Muscle layer of colon (tissue), 2 donors: ENCODE data around the gene TMC6.

Source experiments
- H3K27ac ChIP-seq: one replicate; pipeline ENCODE4 v1.7.0; 2013; ENCODE audit warnings: low read depth, mild to moderate bottlenecking, low read length, moderate library complexity
- H3K27me3 ChIP-seq, 2 donors: one replicate each; pipeline ENCODE4 v1.7.0; 2013; ENCODE audit warnings: low read length in 2 of 2, mild to moderate bottlenecking in 2 of 2; ENCODE audit not compliant: insufficient read depth in 2 of 2, control insufficient read depth in 1 of 2
- H3K36me3 ChIP-seq: one replicate; pipeline ENCODE4 v1.7.0; 2013; ENCODE audit warnings: mild to moderate bottlenecking, low read length; ENCODE audit not compliant: insufficient read depth
- H3K4me1 ChIP-seq: one replicate; pipeline ENCODE4 v1.7.0; 2013; ENCODE audit warnings: mild to moderate bottlenecking, low read length; ENCODE audit not compliant: insufficient read depth
- H3K4me3 ChIP-seq, 2 donors: one replicate each; pipeline ENCODE4 v1.7.0; 2013; ENCODE audit warnings: low read length in 2 of 2, low read depth in 1 of 2, mild to moderate bottlenecking in 1 of 2, moderate library complexity in 1 of 2
- H3K9ac ChIP-seq: one replicate; pipeline ENCODE4 v1.7.0; 2013; ENCODE audit warnings: low read length
- H3K9me3 ChIP-seq: one replicate; pipeline ENCODE4 v1.7.0; 2013; ENCODE audit warnings: mild to moderate bottlenecking, low read length
- donor health status: abdominal sarcoma.
- donor health status: Adenocarcinoma of cecum.

The TMC6 gene

DNA sequence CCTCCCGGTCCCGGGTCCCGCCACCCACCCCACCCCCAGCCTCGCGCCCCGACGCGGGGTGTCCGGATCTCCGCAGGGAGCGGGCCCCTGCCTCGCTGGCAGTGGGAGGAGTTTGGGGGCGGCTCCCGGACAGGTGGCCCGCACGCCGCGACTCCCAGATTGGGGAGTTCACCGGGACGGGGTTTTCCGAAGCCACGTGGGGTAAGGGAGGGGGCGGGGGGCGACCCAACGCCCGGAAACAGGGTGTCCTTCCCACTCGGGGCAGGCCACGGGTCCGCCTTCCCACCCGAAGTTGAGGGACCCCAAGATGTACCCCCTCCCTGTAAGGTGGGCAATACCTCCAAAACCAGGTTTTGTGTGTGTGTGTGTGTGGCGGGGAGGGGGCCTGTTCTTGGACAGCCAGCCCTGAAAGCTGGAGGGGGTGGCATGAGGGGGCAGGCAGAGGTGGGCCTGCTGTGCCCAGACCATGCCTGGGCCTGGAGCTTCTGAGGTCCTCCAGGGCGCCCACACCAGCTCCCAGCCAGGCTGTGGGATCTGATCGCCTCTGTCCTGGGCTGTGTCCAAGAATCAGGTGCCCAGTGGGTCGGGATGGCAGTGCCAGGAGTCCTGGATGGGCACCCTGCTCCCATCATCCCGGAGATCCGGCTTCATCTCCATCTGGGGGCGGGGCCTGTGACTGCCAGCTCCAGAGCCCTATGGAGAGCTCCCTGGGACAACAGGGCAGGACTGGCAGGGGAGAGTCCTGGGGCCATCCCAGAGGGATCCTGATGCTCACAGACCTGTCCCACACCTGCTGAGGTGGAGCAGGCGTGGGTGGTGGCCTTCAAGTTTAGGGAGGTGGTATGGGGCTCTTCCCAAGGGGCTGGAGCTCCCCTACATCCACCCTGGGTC lies 40.6 kb upstream of the TMC6 start:
- Histone ChIP-seq H3K27me3 (no peaks in the 10 kb centered on the region), H3K4me3 (peak overlapping the region; percentile 60 to 74), H3K9me3 (no peaks in the 10 kb centered on the region), H3K36me3 (no peaks in the 10 kb centered on the region), H3K9ac (peak overlapping the region; percentile 53), H3K4me1 (peaks cover 29% of the 10 kb centered on the region), H3K27ac (peak overlapping the region; percentile 44)

DNA sequence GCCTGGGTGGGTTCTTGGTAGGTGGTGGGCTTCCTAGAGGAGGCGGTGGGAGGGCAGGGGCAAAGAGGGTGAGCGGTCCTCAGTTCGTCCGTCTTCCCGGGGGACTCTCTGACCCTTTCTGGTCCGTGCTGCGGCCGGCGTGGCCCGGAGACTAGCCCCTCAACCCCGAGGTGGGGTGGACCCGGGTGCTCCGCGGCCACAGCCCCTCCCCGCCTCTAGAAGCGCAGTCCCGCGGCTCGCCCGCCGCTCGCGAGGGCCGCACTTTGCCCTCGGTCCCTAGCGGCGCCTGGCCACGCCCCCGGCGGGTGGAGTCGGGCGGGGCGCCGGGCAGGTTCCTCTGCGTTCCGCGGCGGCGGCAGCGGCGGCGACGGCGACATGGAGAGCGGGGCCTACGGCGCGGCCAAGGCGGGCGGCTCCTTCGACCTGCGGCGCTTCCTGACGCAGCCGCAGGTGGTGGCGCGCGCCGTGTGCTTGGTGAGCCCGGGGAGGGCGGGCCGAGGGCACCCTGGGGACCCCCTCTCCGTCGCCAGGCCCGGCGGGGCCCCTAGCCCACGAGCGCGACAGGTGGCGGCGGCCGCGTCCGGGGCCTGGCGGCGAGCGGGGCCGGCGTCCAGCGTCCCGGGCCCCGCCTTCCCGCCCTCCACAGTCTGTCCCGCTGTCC lies 39.8 kb upstream of the TMC6 start, which contains the start of gene SYNGR2:
Gene SYNGR2, plus strand, starts transcription at position 340 of the 661 bp plus-strand sequence. Its CDS starts 36 bp downstream, at position 376.
- H3K27me3 ChIP-seq: no peaks in the 10 kb centered on the region
- no peaks in the 10 kb centered on the region for H3K36me3 ChIP-seq
- peak within 1 kb of the TSS; percentile 44 for H3K27ac ChIP-seq
- peaks cover 26% of the 10 kb centered on the region for H3K4me1 ChIP-seq
- no peaks in the 10 kb centered on the region for H3K9me3 ChIP-seq
- peak within 1 kb of the TSS; percentile 53 for H3K9ac ChIP-seq
- H3K4me3 ChIP-seq: peak within 1 kb of the TSS; percentile 60 to 74

DNA sequence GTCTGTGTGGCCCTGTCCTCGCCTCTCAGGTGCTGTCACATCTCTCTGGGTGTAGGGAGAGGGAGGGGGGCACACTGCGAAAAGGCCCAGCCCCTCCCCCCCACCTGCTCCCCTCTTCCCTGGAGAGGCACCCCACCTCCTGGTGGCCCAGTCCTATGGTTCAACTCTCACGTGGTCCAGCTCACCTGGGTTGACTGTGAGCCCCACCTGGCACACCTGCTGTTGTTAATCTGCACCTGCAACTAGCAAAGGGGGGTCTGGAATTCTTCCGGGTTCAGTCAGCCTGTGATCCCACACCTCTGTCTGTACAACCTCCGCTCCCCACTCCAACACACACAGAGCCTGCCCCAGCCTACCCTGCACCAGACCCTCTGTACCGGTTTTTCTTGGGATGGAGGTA lies 37.9 kb upstream of the TMC6 start:
- H3K36me3 ChIP-seq: no peaks in the 10 kb centered on the region
- H3K27me3 ChIP-seq: no peaks in the 10 kb centered on the region
- H3K9me3 ChIP-seq: no peaks in the 10 kb centered on the region
- peaks cover 10% of the 10 kb centered on the region for H3K4me1 ChIP-seq
- H3K4me3 ChIP-seq: no peak overlapping the region
- H3K9ac ChIP-seq: no peak overlapping the region
- no peak overlapping the region for H3K27ac ChIP-seq

DNA sequence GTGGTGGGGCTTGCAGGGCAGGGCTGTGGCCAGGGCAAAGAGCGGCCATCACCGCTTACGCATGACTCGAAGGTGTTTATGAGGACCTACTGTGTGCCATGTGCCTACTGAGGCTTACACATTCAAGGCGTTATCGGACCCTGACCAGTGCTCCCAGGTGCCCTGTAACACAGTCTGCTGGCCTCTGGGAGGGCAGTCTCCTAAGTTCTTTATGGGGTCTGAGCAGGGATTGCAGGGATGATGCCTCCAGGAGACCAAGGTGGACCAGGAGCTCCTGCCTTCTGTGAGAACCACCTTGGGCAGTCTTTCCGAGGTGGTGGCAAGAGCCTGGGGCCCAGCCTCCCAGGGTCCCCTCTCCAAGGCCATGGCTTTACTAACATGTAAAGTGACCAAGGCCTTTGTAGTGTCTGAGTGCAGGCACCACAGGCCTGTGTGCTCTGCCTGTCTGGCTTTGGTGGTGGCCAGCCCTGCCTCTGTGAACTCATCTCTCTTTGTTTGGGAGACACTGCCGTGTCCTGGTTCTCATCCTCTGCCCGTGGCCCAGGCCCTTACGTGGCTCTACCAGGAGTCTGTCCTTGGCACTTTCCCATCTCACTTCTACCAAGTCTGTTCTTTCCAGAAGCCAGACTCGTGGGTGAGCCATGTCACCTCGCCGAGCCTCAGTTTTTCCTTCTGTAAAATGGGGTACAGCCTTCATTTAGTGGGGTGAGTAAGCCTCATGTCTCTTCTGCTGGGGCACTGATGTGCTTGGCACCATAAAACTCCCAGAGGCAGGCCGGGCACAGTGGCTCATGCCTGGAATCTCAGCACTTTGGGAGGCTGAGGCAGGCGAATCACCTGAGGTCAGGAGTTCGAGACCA lies 36.4 kb upstream of the TMC6 start:
- peaks cover 9% of the 10 kb centered on the region for H3K4me1 ChIP-seq
- no peak overlapping the region for H3K4me3 ChIP-seq
- no peaks in the 10 kb centered on the region for H3K27me3 ChIP-seq
- no peak overlapping the region for H3K27ac ChIP-seq
- H3K9ac ChIP-seq: no peak overlapping the region
- no peaks in the 10 kb centered on the region for H3K9me3 ChIP-seq
- H3K36me3 ChIP-seq: no peaks in the 10 kb centered on the region

DNA sequence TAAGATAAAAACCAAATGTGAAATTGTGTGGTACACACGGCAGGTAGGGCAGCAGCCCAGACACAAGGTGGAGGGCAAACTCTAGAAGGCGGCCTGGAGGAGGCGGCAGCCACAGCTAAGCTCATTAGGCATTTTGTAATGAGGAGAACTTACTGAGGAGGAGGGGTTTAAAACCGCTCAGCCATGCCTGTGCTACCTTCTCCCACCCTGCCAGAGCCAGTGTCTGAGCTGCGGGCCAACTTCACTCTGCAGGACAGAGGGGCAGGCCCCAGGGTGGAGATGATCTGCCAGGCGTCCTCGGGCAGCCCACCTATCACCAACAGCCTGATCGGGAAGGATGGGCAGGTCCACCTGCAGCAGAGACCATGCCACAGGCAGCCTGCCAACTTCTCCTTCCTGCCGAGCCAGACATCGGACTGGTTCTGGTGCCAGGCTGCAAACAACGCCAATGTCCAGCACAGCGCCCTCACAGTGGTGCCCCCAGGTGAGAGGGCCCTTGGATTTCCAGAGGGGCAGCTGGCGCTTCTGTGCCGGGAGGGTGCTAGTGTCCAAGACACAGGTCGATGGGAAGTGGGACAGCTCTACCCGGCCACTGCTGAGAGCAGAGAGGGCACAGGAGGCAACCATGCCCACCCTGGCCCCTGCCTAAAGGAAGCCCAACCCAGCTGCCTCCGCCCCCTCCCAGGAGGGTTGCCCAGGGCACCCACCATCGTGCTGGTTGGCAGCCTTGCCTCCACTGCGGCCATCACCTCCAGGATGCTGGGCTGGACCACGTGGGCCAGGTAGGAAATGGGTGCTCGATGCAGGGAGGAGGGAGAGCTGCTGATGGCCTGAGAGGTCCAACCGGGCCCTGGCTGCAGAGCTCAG lies 35.6 kb upstream of the TMC6 start:
- no peaks in the 10 kb centered on the region for H3K27me3 ChIP-seq
- no peaks in the 10 kb centered on the region for H3K36me3 ChIP-seq
- H3K27ac ChIP-seq: no peak overlapping the region
- peaks cover 3% of the 10 kb centered on the region for H3K4me1 ChIP-seq
- no peaks in the 10 kb centered on the region for H3K9me3 ChIP-seq
- no peak overlapping the region for H3K4me3 ChIP-seq
- no peak overlapping the region for H3K9ac ChIP-seq

DNA sequence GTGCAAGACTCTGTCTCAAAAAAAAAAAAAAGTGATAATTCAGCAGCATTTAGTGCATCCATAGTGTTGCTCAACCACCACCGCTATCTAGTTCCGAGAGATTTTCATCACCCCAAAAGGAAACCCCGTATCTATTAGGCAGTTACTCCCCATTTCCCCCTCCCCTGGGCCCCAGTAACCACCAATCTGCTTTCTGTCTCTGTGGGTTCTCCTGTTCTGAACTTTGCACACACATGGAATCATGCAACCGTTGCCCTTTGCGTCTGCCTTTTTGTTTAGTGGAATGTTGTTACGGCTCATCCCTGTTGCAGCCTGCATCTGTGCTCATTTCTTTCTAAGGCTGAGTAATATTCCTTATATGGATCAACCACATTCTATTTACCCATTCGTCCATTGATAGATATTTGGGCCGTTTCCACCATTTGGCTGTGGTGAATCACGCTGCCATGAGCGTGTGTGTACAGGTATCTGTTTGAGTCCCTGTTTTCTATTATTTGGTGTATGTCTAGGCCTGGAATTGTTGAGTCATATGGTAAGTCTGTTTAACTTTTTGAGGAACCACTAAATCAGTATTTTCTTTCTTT lies 31.1 kb upstream of the TMC6 start:
- Histone ChIP-seq H3K36me3 (no peaks in the 10 kb centered on the region), H3K27me3 (no peaks in the 10 kb centered on the region), H3K4me3 (no peak overlapping the region), H3K9ac (no peak overlapping the region), H3K9me3 (no peaks in the 10 kb centered on the region), H3K4me1 (no peaks in the 10 kb centered on the region), H3K27ac (no peak overlapping the region)

DNA sequence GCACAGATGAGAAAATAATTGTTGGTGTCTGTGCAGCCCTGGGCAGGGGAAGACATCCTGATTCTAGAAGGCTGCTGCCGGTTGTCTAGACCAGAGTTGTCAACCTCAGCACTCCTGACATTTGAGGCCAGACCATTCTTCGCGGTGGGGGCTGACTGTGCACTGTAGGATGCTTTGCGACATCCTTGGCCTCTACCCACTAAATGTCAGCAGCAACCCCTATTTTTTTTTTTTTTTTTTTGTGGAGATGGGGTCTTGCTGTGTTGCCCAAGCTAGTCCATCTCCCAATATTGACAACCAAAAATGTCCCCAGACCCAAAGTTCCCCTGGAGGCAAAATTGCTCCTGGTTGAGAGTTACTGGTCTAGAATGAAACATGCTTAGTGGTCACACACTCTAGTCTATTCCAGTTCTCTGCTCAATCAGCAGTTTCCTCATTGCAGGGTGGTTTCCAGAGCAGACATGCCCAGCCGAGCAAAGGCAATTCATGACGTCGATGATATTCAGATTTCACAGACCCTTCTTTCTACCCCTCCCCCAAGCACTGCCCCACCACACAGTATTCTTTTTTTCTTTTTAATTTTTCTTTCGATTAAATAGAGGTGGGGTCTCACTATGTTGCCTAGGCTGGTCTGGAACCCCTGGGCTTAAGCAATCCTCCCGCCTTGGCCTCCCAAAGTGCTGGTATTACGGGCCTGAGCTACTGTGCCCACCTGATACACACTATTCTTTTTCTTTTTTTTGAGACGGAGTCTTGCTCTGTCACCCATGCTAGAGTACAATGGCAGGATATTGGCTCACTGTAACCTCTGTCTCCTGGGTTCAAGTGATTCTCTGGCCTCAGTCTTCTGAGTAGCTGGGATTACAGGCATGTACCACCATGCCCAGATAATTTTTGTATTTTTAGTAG lies 26.6 kb upstream of the TMC6 start:
- no peak overlapping the region for H3K4me3 ChIP-seq
- H3K27me3 ChIP-seq: no peaks in the 10 kb centered on the region
- H3K27ac ChIP-seq: no peak overlapping the region
- no peaks in the 10 kb centered on the region for H3K9me3 ChIP-seq
- H3K36me3 ChIP-seq: no peaks in the 10 kb centered on the region
- no peak overlapping the region for H3K9ac ChIP-seq
- no peaks in the 10 kb centered on the region for H3K4me1 ChIP-seq

DNA sequence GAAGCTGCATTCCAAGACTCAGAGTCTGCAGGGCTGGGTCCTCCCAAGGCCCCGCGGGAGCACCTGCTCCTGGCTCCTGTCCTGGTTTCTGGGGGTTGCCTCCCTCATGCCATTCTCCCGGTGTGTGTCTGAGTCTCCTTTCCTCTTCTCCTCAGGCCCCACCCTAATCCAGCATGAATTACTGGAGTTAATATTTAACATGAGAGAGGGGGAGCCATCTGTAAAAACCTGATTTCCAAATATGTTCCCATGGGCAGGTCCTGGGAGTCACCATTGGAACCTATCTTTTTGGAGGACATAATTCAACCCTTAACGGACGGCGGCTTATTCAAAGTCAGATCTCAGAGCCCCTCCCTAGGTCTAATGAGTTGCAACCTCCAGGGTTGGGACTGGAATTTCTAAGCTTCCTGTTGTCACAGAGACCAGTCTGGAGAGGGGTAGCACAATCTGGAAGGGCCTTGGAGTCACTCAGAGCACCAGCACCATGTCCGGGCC lies 23.0 kb upstream of the TMC6 start:
- no peaks in the 10 kb centered on the region for H3K4me1 ChIP-seq
- H3K27ac ChIP-seq: no peak overlapping the region
- H3K9ac ChIP-seq: no peak overlapping the region

DNA sequence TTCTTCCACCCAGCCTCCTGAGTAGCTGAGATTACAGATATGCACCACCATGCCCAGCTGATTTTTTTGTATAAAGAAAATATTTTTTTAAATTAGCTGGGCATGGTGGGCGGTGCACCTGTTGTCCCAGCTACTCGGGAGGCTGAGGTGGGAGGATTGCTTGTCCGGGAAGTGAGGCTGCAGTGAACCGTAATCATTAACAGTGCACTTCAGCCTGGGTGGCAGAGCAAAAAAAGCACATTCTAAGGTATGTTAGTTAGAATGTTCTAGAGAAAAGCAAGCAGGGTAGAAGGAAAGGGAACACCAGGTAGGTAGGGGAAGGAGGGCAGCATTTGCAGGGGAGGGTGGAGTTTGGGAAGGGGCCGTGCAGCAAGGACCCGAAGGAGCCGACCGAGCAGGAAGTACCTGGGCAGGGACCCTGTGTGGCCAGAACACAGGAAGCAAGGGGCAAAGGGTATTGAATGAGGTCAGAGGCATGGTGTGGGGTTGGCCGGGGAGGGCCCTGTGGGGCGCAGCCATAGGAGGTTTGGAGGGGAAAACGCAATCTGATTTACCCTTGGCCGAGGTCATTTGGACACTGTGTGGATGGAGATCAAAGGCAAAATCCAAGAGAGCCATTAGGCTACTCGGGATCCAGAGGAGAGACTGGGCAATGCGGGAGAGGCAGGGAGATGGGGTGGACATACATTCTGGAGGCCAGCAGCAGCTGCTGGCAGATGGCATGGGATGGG lies 19.9 kb upstream of the TMC6 start:
- peaks cover 24% of the 10 kb centered on the region for H3K4me1 ChIP-seq
- H3K27ac ChIP-seq: no peak overlapping the region
- no peaks in the 10 kb centered on the region for H3K36me3 ChIP-seq
- H3K27me3 ChIP-seq: no peaks in the 10 kb centered on the region
- H3K9ac ChIP-seq: no peak overlapping the region
- H3K9me3 ChIP-seq: no peaks in the 10 kb centered on the region
- H3K4me3 ChIP-seq: no peak overlapping the region

More for the DNA sequence above, 23.0 kb upstream of the TMC6 start:
- Histone ChIP-seq H3K36me3 (no peaks in the 10 kb centered on the region), H3K4me3 (no peak overlapping the region), H3K9me3 (no peaks in the 10 kb centered on the region), H3K27me3 (no peaks in the 10 kb centered on the region)
